GM12878 (cell line): Measurements from ENCODE around the gene KAT2A. TPM values are rescaled to one million over a fixed set of nuclear protein-coding genes. Genes with fewer than 3 reads are reported as not detected.

Experiments used
- BACH1 ChIP-seq: fragments of 450-650 bp; IDR thresholded peaks from 2 replicates; pipeline ENCODE4 v1.6.1; 2017; ENCODE audit warnings: mild to moderate bottlenecking, borderline replicate concordance
- BRCA1 ChIP-seq: IDR thresholded peaks from 2 replicates; pipeline ENCODE4 v1.6.1; 2011; ENCODE audit warnings: low read depth, low read length, improper control_type of control experiment
- CHD4 ChIP-seq: fragments of 200-600 bp; sonication (generic); IDR thresholded peaks from 2 replicates; pipeline ENCODE4 v1.6.1; 2016; ENCODE audit warnings: mild to moderate bottlenecking
- CREB1 ChIP-seq: IDR thresholded peaks from 2 replicates; pipeline ENCODE4 v1.6.1; 2012; ENCODE audit warnings: low read depth, mild to moderate bottlenecking, inconsistent platforms
- EGR1 ChIP-seq, 2 experiments: IDR thresholded peaks; 1 replicate in 1 of 2; 2 replicates in 1 of 2; pipeline ENCODE4 v1.6.1; 2011 to 2012; ENCODE audit warnings: low read depth in 2 of 2, low read length in 2 of 2, borderline replicate concordance in 1 of 2, mild to moderate bottlenecking in 1 of 2, moderate library complexity in 1 of 2
- EZH2 ChIP-seq: IDR thresholded peaks from 2 replicates; pipeline ENCODE4 v1.6.1; 2012; ENCODE audit warnings: low read depth, mild to moderate bottlenecking, control low read depth, inconsistent platforms, low read length, borderline replicate concordance; ENCODE audit not compliant: control insufficient read depth
- FOS ChIP-seq: IDR thresholded peaks from 3 replicates; pipeline ENCODE4 v1.6.1; 2011; ENCODE audit warnings: borderline replicate concordance; ENCODE audit not compliant: insufficient read length; ENCODE audit errors: extremely low read depth
- HSF1 ChIP-seq: fragments of 150-350 bp; IDR thresholded peaks from 2 replicates; pipeline ENCODE4 v1.6.1; 2014; ENCODE audit warnings: mild to moderate bottlenecking, low read depth, low read length
- IKZF1 ChIP-seq: fragments of 450-650 bp; conservative IDR thresholded peaks from 2 replicates; pipeline ENCODE4 v1.6.1; 2017; ENCODE audit warnings: antibody characterized with exemption, mild to moderate bottlenecking
- MTA3 ChIP-seq: IDR thresholded peaks from 2 replicates; pipeline ENCODE4 v1.6.1; 2012; ENCODE audit warnings: low read length, inconsistent platforms, borderline replicate concordance
- NFIC ChIP-seq: IDR thresholded peaks from 2 replicates; pipeline ENCODE4 v1.6.1; 2012; ENCODE audit warnings: low read depth, mild to moderate bottlenecking, inconsistent platforms, low read length, moderate library complexity
- PKNOX1 ChIP-seq: fragments of 450-650 bp; IDR thresholded peaks from 2 replicates; pipeline ENCODE4 v1.6.1; 2016; ENCODE audit warnings: mild to moderate bottlenecking
- SREBF2 ChIP-seq: IDR thresholded peaks from 2 replicates; pipeline ENCODE4 v1.6.1; 2012; ENCODE audit warnings: mild to moderate bottlenecking, low read length
- TARDBP ChIP-seq: IDR thresholded peaks from 2 replicates; pipeline ENCODE4 v1.6.1; 2016; ENCODE audit warnings: borderline replicate concordance
- ZBED1 ChIP-seq: IDR thresholded peaks from 2 replicates; pipeline ENCODE4 v1.6.1; 2016; ENCODE audit warnings: borderline replicate concordance
- polyA plus RNA-seq, 11 experiments: library from polyadenylated mRNA; depleted of rRNA in 4 of 11; unstranded in 6 of 11; stranded (reverse) in 5 of 11; fragments of >200 nt; fragmentation: Nextera tagmentation in 4 of 11; fragmentation: Illumina TruSeq in 1 of 11; extraction: Ambion mirVana in 4 of 11; extraction: Trizol in 1 of 11; gene quantifications; 1 replicate in 1 of 11; 2 replicates in 10 of 11; pipeline versions ENCODE4 v1.2.1 to v1.2.3, GENCODE V29; 2011 to 2016; ENCODE audit warnings: inconsistent platforms in 2 of 11, missing spikeins in 2 of 11, low read depth in 1 of 11
- total RNA-seq, 4 experiments: library from RNA; depleted of rRNA in 3 of 4; stranded (reverse); fragments of >200 nt in 3 of 4; fragmentation: Illumina TruSeq in 1 of 4; extraction: Trizol in 1 of 4; gene quantifications; 2 replicates each; pipeline versions ENCODE4 v1.2.1 to v1.2.3, GENCODE V29; 2013 to 2021

The KAT2A gene
- total and polyA plus RNA-seq, 10 of the 15 experiments (the other 5 are each of a cell fraction or from before 2014, with no cell fraction given), result 0.85 to 47.5 (median 14.6) TPM

GRCh38 chr17:42072323-42073187 lies 48.6 kb downstream of the KAT2A start (continued):
- TF ChIP-seq NFIC, result no peak
- no peak for TF ChIP-seq BACH1
- no peak for TF ChIP-seq CREB1
- TF ChIP-seq BRCA1, result no peak
- TF ChIP-seq EZH2, result no peak
- TF ChIP-seq EGR1 (IDR thresholded peaks at IDR 0.05; ENCODE audit: borderline replicate concordance in 1 of 2, low read depth in 2 of 2, low read length in 2 of 2), result peak in 1 of 2 experiments; percentile 17; a peak in 1 of 3 replicates
- no peak for TF ChIP-seq HSF1
- peak; percentile 53; the same call in 1 of the 2 replicates for TF ChIP-seq IKZF1
- no peak for TF ChIP-seq SREBF2
- no peak for TF ChIP-seq ZBED1
- no peak for TF ChIP-seq FOS
- TF ChIP-seq CHD4, result no peak
- TF ChIP-seq MTA3, result no peak
- no peak for TF ChIP-seq PKNOX1
- TF ChIP-seq TARDBP, result no peak
